OCI-LY7 (cell line): ENCODE results near the gene CHD2. TPM values are rescaled to one million over a fixed set of nuclear protein-coding genes. Genes with fewer than 3 reads are reported as not detected.

ENCODE experiments used
- Bru-seq: library from RNA; stranded (reverse); fragments of 400-500 nt; gene quantifications from one replicate; lab custom pipeline; 2021; lab: Mats Ljungman, UMichigan
- BruChase-seq, 2 experiments: library from RNA; stranded (reverse); fragments of 400-500 nt; gene quantifications; one replicate each; lab custom pipeline; 2021; lab: Mats Ljungman, UMichigan
- BruUV-seq: library from RNA; stranded (reverse); fragments of 400-500 nt; replicated peaks from 2 replicates; lab custom pipeline; 2021; lab: Mats Ljungman, UMichigan
- CTCF ChIA-PET: fragments of 300-600 bp; sonication (Branson Sonifier 250); formaldehyde crosslinking; loops from one replicate; lab custom pipeline; 2022; ENCODE audit warnings: antibody characterized with exemption; ENCODE audit not compliant: unreplicated experiment; lab: Charles Lee
- POLR2A ChIA-PET: fragments of 300-600 bp; sonication (Branson Sonifier 250); formaldehyde crosslinking; loops from one replicate; lab custom pipeline; 2022; ENCODE audit warnings: antibody characterized with exemption; lab: Charles Lee
- DNase-seq: peaks from one replicate; pipeline ENCODE4 v3.0.0-alpha.2; 2015; ENCODE audit warnings: low spot score
- H2AFZ ChIP-seq: fragments of 200-600 bp; sonication (generic), shearing (Covaris generic); 2 replicates; pipeline ENCODE4 v1.6.1; 2014; ENCODE audit warnings: mild to moderate bottlenecking, antibody characterized with exemption, low read length, moderate library complexity
- H3K27ac ChIP-seq: fragments of 200-600 bp; sonication (generic); 2 replicates; pipeline ENCODE4 v1.5.1; 2014; ENCODE audit warnings: mixed run types, low read depth, mild to moderate bottlenecking, moderate library complexity, low read length, inconsistent platforms; ENCODE audit not compliant: poor library complexity, severe bottlenecking
- H3K36me3 ChIP-seq: fragments of 200-600 bp; sonication (generic); 2 replicates; pipeline ENCODE4 v1.6.1; 2014; ENCODE audit warnings: mild to moderate bottlenecking, antibody characterized with exemption, low read length, moderate library complexity, mixed read lengths; ENCODE audit not compliant: insufficient read depth
- H3K4me1 ChIP-seq: fragments of 200-600 bp; sonication (generic); 2 replicates; pipeline ENCODE4 v1.5.1; 2014; ENCODE audit warnings: mild to moderate bottlenecking, low read length; ENCODE audit not compliant: insufficient read depth, poor library complexity, severe bottlenecking
- H3K4me2 ChIP-seq: fragments of 200-600 bp; sonication (generic); 2 replicates; pipeline ENCODE4 v1.6.1; 2014; ENCODE audit warnings: mild to moderate bottlenecking, low read length
- H3K4me3 ChIP-seq: fragments of 200-600 bp; sonication (generic); 2 replicates; pipeline ENCODE4 v1.5.1; 2014; ENCODE audit warnings: mild to moderate bottlenecking, low read depth, low read length; ENCODE audit not compliant: poor library complexity, severe bottlenecking
- H3K79me2 ChIP-seq: fragments of 200-600 bp; sonication (generic); 2 replicates; pipeline ENCODE4 v1.6.1; 2016; ENCODE audit warnings: low read depth, mild to moderate bottlenecking, low read length, moderate library complexity, mixed read lengths; ENCODE audit not compliant: insufficient read depth
- H3K9me2 ChIP-seq: fragments of 200-600 bp; sonication (generic); 2 replicates; pipeline ENCODE4 v1.6.1; 2016; ENCODE audit warnings: mild to moderate bottlenecking, low read length, mixed read lengths; ENCODE audit not compliant: insufficient read depth
- H3K9me3 ChIP-seq: fragments of 200-600 bp; sonication (generic); 2 replicates; pipeline ENCODE4 v1.6.1; 2014; ENCODE audit warnings: mild to moderate bottlenecking, mixed run types, low read length, mixed read lengths
- H4K20me1 ChIP-seq: fragments of 200-600 bp; sonication (generic); 2 replicates; pipeline ENCODE4 v1.6.1; 2014; ENCODE audit warnings: mild to moderate bottlenecking, antibody characterized with exemption, low read length, moderate library complexity, mixed read lengths; ENCODE audit not compliant: insufficient read depth
- EZH2phosphoT487 ChIP-seq: fragments of 200-600 bp; sonication (generic); IDR thresholded peaks from 2 replicates; pipeline ENCODE4 v1.6.1; 2018; ENCODE audit warnings: low read depth, borderline replicate concordance, mild to moderate bottlenecking, mixed run types, antibody characterized with exemption, low read length, moderate library complexity, mixed read lengths
- intact Hi-C: fragments of 100-400 bp; cut with micrococcal nuclease; formaldehyde crosslinking; loops from one replicate; pipeline ENCODE4 v1.10.0; 2022; ENCODE audit not compliant: unreplicated experiment
- long read RNA-seq: library from polyadenylated mRNA; stranded (forward); transcript quantifications from one replicate; pipeline ENCODE4 v2.0.0, GENCODE V29; 2022
- total RNA-seq, 2 experiments: library from RNA; depleted of rRNA in 1 of 2; stranded (reverse); fragments of >200 nt in 1 of 2; shearing (Covaris generic) in 1 of 2; gene quantifications; 2 replicates each; pipeline ENCODE4 v1.2.3, GENCODE V29; 2014 to 2022
- TF ChIP-seq, protein P1 (sequence below): fragments of 200-600 bp; sonication (generic); conservative IDR thresholded peaks from 2 replicates; pipeline ENCODE4 v1.5.1; 2014; ENCODE audit warnings: mild to moderate bottlenecking, antibody characterized with exemption, low read length, moderate library complexity, mixed read lengths

The CHD2 gene
- 133 and 169 TPM in 2 replicates for total RNA-seq (2014; rRNA removed; shearing (Covaris generic))
- 213 and 259 TPM in 2 replicates for total RNA-seq (2022)
- percentile 98 among the genes with signal in this experiment for Bru-seq, nascent RNA
- percentile 95 among the genes with signal in this experiment for BruChase-seq, experiment 1, labeled RNA remaining after a 6-hour chase
- percentile 95 among the genes with signal in this experiment for BruChase-seq, experiment 2, labeled RNA remaining after a 2-hour chase
- long read RNA-seq, transcript CHD2-212 (2 exons, 1,740 nt), result minor isoform, 5 of 63 reads
- long read RNA-seq, transcript CHD2-202 (13 exons, 2,221 nt), result major isoform, 18 of 63 reads
- long read RNA-seq, partial matches to known transcripts, result 10 of 63 reads
- long read RNA-seq, other reads (novel, unspliced or antisense), result 29 of 63 reads

DNA sequence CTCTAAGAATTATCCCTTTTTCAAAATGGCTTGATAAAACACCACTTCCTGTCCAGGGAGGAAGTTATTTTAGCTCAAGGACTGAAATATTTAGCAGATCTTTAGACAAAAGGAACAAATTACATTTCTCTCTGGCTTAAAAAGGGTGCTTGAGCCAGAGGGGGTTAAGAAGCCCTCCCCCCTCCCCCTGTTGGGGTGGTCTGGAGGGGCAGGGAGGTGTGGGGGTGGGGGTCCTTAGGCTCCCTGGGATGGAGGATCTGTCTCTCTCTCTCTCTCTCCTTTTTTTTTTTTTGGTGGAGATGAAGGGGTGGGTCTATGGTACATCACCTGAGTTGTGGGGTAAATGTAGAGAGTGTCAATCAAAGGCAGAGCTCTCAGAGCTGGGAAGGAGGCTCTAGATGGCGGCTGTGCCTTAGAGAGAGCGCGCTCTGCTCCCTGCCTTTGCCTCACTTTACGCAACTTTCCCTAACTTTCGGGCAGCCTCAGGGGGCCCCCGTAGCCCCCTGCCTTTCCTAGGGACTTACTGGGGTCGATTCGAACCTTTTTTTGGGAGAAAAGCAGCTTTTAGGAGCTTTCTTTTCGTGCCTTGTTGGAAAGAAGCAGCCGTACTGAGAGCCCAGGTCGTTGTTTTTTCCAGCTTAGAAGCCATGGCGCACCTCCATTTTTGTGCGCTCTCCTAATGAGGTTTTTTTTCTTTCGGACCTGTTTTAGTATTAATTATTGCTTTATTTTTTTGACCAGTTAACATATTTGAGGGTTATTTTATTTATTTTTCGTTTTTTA lies at the start of gene CHD2:
TSS of gene CHD2 (plus strand) at position 377 of the 783 bp plus-strand sequence. CDS start 914 bp downstream, outside the sequence.
- H3K79me2 ChIP-seq, result peaks cover 96% of the 10 kb centered on the region
- POLR2A ChIA-PET, result interaction anchor here (0.6 to 10.3 kb wide), 20 partner anchors 9 to 813 kb away, joined by 3 to 147 read pairs (median 6); no protein-coding TSS in a partner anchor
- no peaks in the 10 kb centered on the region for H3K9me2 ChIP-seq
- peaks cover 38% of the 10 kb centered on the region for H3K4me1 ChIP-seq
- H3K4me3 ChIP-seq, result peak within 1 kb of the TSS; percentile 92
- peaks cover 25% of the 10 kb centered on the region; the same call in 1 of the 2 replicates for H3K9me3 ChIP-seq
- H3K36me3 ChIP-seq, result peaks cover 85% of the 10 kb centered on the region
- H2AFZ ChIP-seq, result no peak within 1 kb of the TSS
- peaks cover 19% of the 10 kb centered on the region; the same call in 1 of the 2 replicates for H4K20me1 ChIP-seq
- TF ChIP-seq, protein P1, sequence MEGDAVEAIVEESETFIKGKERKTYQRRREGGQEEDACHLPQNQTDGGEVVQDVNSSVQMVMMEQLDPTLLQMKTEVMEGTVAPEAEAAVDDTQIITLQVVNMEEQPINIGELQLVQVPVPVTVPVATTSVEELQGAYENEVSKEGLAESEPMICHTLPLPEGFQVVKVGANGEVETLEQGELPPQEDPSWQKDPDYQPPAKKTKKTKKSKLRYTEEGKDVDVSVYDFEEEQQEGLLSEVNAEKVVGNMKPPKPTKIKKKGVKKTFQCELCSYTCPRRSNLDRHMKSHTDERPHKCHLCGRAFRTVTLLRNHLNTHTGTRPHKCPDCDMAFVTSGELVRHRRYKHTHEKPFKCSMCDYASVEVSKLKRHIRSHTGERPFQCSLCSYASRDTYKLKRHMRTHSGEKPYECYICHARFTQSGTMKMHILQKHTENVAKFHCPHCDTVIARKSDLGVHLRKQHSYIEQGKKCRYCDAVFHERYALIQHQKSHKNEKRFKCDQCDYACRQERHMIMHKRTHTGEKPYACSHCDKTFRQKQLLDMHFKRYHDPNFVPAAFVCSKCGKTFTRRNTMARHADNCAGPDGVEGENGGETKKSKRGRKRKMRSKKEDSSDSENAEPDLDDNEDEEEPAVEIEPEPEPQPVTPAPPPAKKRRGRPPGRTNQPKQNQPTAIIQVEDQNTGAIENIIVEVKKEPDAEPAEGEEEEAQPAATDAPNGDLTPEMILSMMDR, result peak; percentile 42; the same call in 1 of the 2 replicates
- no peak for TF ChIP-seq EZH2phosphoT487
- H3K4me2 ChIP-seq, result peak within 1 kb of the TSS; percentile 90
- peak; percentile 92 for DNase-seq
- CTCF ChIA-PET, result interaction anchor here (0.6 to 1.4 kb wide), 5 partner anchors 18 to 90 kb away, joined by 3 to 8 read pairs (median 3); no protein-coding TSS in a partner anchor
- intact Hi-C loops, result loop anchor here (1.0 kb wide), 2 partner anchors 16 to 91 kb away; no protein-coding TSS in a partner anchor
- no TSS peak for BruUV-seq
- peak within 1 kb of the TSS; percentile 94 for H3K27ac ChIP-seq

DNA sequence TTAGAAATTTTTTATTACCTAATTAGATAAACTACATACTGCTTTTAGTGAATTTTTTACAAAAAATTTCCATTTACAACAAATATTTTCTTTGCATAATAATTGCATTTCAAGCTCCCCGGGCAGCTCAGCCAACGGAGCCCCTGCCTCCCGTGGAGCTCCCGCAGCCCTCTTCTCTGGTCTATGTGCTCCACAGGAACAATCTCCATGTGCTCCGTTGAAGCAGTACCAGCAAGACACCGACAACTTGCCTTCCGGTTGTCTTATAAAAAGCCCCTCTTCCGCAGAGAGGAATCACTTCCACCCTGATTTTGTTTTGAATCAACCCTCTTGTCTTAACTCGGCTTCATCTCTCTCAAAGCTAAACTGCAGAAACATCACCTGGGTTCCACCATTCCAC lies 46.9 kb upstream of the CHD2 start:
- ChIA-PET POLR2A (interaction anchor here (0.8 to 1.1 kb wide), 4 partner anchors 8 to 115 kb away, joined by 3 to 4 read pairs (median 4); no protein-coding TSS in a partner anchor), CTCF (no interaction called here)
- Histone ChIP-seq H3K27ac (no peak overlapping the region), H3K4me1 (peaks cover 20% of the 10 kb centered on the region), H3K4me2 (no peak overlapping the region), H3K79me2 (no peaks in the 10 kb centered on the region), H3K4me3 (no peak overlapping the region), H3K9me2 (no peaks in the 10 kb centered on the region), H4K20me1 (no peaks in the 10 kb centered on the region), H3K36me3 (no peaks in the 10 kb centered on the region), H2AFZ (no peak overlapping the region), H3K9me3 (peaks cover 11% of the 10 kb centered on the region; the same call in 1 of the 2 replicates)
- intact Hi-C loops, result no loop called here
- no peak for DNase-seq
- BruUV-seq, result no TSS peak
- TF ChIP-seq EZH2phosphoT487, result no peak
- TF ChIP-seq, protein P1, result no peak
